Ramos (cell line): Measurements from ENCODE around the gene SLC38A5.

Experiments
- in situ Hi-C: fragments of 300-500 bp; cut with MboI; formaldehyde crosslinking; loops from one replicate; pipeline ENCODE4 v1.14.3; 2022; ENCODE audit warnings: low sequenced_read_pairs; ENCODE audit not compliant: unreplicated experiment

Gene SLC38A5

GRCh38 chrX:48472225-48472624, 2.2 kb upstream of the SLC38A5 start:
- in situ Hi-C loops: no loop called here

GRCh38 chrX:48471504-48471903, 1.4 kb upstream of the SLC38A5 start:
- in situ Hi-C loops: no loop called here

- in situ Hi-C loops: no loop called here
Measured at GRCh38 chrX:48470833-48471118, 716 bp upstream of the SLC38A5 start.

- in situ Hi-C loops: no loop called here
Measured at GRCh38 chrX:48468693-48469691, 1.1 kb downstream of the SLC38A5 start.

GRCh38 chrX:48468247-48468671, 1.8 kb downstream of the SLC38A5 start:
- in situ Hi-C loops: no loop called here

GRCh38 chrX:48467281-48467761, 2.7 kb downstream of the SLC38A5 start:
- in situ Hi-C loops: no loop called here

GRCh38 chrX:48466696-48467095, 3.4 kb downstream of the SLC38A5 start:
- in situ Hi-C loops: no loop called here

GRCh38 chrX:48465336-48465933, 4.6 kb downstream of the SLC38A5 start:
- in situ Hi-C loops: no loop called here

- in situ Hi-C loops: no loop called here
Measured at GRCh38 chrX:48461830-48462229, 8.2 kb downstream of the SLC38A5 start.

- in situ Hi-C loops: no loop called here
Measured at GRCh38 chrX:48460606-48461005, 9.5 kb downstream of the SLC38A5 start.

GRCh38 chrX:48460031-48460430, 10.0 kb downstream of the SLC38A5 start:
- in situ Hi-C loops: no loop called here

GRCh38 chrX:48459483-48459882, 10.6 kb downstream of the SLC38A5 start:
- in situ Hi-C loops: no loop called here

GRCh38 chrX:48458711-48459110, 11.3 kb downstream of the SLC38A5 start:
- in situ Hi-C loops: no loop called here

- in situ Hi-C loops: no loop called here
Measured at GRCh38 chrX:48456628-48457331, 13.3 kb downstream of the SLC38A5 start.

GRCh38 chrX:48451708-48452107, 18.4 kb downstream of the SLC38A5 start:
- in situ Hi-C loops: no loop called here

- in situ Hi-C loops: no loop called here
Measured at GRCh38 chrX:48450076-48450475, 20.0 kb downstream of the SLC38A5 start.

GRCh38 chrX:48447201-48447600, 22.9 kb downstream of the SLC38A5 start:
- in situ Hi-C loops: loop anchor here (25.0 kb wide), 1 partner anchor 185 kb away; the partner anchor contains the start of gene SSX1

GRCh38 chrX:48433713-48434112, 36.3 kb downstream of the SLC38A5 start:
- in situ Hi-C loops: loop anchor here (25.0 kb wide), 1 partner anchor 171 kb away; the partner anchor contains the start of gene SSX1

- in situ Hi-C loops: loop anchor here (25.0 kb wide), 1 partner anchor 168 kb away; the partner anchor contains the start of gene SSX1
Measured at GRCh38 chrX:48430166-48430565, 39.9 kb downstream of the SLC38A5 start.

GRCh38 chrX:48429606-48430005, 40.5 kb downstream of the SLC38A5 start:
- in situ Hi-C loops: loop anchor here (25.0 kb wide), 1 partner anchor 167 kb away; the partner anchor contains the start of gene SSX1
